Endodermal cell (in vitro differentiated cells): Measurements from ENCODE around the gene SIGLEC6. TPM values are rescaled to one million over a fixed set of nuclear protein-coding genes. Genes with fewer than 3 reads are reported as not detected.
A peak's percentile ranks its signal among the peaks of the same experiment; 100 is the strongest.

Source experiments
- DNase-seq: peaks from one replicate; pipeline ENCODE4 v3.0.0-alpha.2; 2017
- H3K27ac ChIP-seq: 2 replicates; pipeline ENCODE4 v1.5.1; 2013; ENCODE audit warnings: mild to moderate bottlenecking, low read depth, low read length, moderate library complexity
- H3K27me3 ChIP-seq: 2 replicates; pipeline ENCODE4 v1.6.1; 2013; ENCODE audit warnings: mild to moderate bottlenecking, low read length, moderate library complexity; ENCODE audit not compliant: insufficient read depth, control insufficient read depth, poor library complexity, severe bottlenecking
- H3K36me3 ChIP-seq: 2 replicates; pipeline ENCODE4 v1.7.0; 2013; ENCODE audit warnings: mild to moderate bottlenecking, low read length, moderate library complexity; ENCODE audit not compliant: control insufficient read depth, insufficient read depth
- H3K4me1 ChIP-seq: one replicate; pipeline ENCODE4 v1.7.0; 2013; ENCODE audit warnings: low read length; ENCODE audit not compliant: control insufficient read depth, insufficient read depth
- H3K4me3 ChIP-seq: 2 replicates; pipeline ENCODE4 v1.5.1; 2013; ENCODE audit warnings: mild to moderate bottlenecking, low read length, moderate library complexity
- H3K9ac ChIP-seq: 2 replicates; pipeline ENCODE4 v1.6.1; 2013; ENCODE audit warnings: mild to moderate bottlenecking, low read length, moderate library complexity; ENCODE audit not compliant: poor library complexity, severe bottlenecking; ENCODE audit errors: extremely low read depth
- H3K9me3 ChIP-seq: 2 replicates; pipeline ENCODE4 v1.6.1; 2013; ENCODE audit warnings: mild to moderate bottlenecking, low read length, moderate library complexity; ENCODE audit not compliant: control insufficient read depth
- H3K27ac Mint-ChIP-seq: 2 replicates; pipeline ENCODE4 v1.8.0; 2020; ENCODE audit warnings: mixed read lengths
- H3K27me3 Mint-ChIP-seq: 2 replicates; pipeline ENCODE4 v1.8.0; 2021; ENCODE audit warnings: mild to moderate bottlenecking, mixed read lengths; ENCODE audit not compliant: insufficient read depth
- H3K36me3 Mint-ChIP-seq: 2 replicates; pipeline ENCODE4 v1.8.0; 2020; ENCODE audit warnings: low read depth, mixed read lengths
- H3K4me1 Mint-ChIP-seq: 2 replicates; pipeline ENCODE4 v1.8.0; 2020; ENCODE audit warnings: mixed read lengths
- H3K4me3 Mint-ChIP-seq: 2 replicates; pipeline ENCODE4 v1.8.0; 2020; ENCODE audit warnings: mild to moderate bottlenecking, moderate library complexity, mixed read lengths
- H3K9me3 Mint-ChIP-seq: 2 replicates; pipeline ENCODE4 v1.8.0; 2020; ENCODE audit warnings: mild to moderate bottlenecking, mixed read lengths
- WGBS, 2 experiments: methylation state at CpG; one replicate each; pipeline versions ENCODE4 v1.1.5 to v1.1.7; 2013; ENCODE audit warnings: missing lambda C conversion rate in 2 of 2, mixed read lengths in 1 of 2; ENCODE audit not compliant: insufficient coverage in 1 of 2, insufficient read length in 1 of 2; 5-methylcytosine and 5-hydroxymethylcytosine counted together
- total RNA-seq, 2 donors: library from RNA; stranded (reverse); fragmentation: NEBNext Ultra II Directional in 1 of 2; extraction: Animal tissue kit (Norgen Biotek cat#: 25700) in 1 of 2; gene quantifications; 2 replicates in 1 of 2; 3 replicates in 1 of 2; pipeline ENCODE4 v1.2.1, GENCODE V29; 2021
- TF ChIP-seq, protein P1 (sequence below): fragments of 200-600 bp; sonication (generic); conservative IDR thresholded peaks from 2 replicates; pipeline ENCODE4 v1.5.0; 2021; ENCODE audit warnings: antibody characterized with exemption, mild to moderate bottlenecking

SIGLEC6 gene
- total RNA-seq, 2 donors from 2014 or later: 0.26 TPM; not detected in 1

DNA sequence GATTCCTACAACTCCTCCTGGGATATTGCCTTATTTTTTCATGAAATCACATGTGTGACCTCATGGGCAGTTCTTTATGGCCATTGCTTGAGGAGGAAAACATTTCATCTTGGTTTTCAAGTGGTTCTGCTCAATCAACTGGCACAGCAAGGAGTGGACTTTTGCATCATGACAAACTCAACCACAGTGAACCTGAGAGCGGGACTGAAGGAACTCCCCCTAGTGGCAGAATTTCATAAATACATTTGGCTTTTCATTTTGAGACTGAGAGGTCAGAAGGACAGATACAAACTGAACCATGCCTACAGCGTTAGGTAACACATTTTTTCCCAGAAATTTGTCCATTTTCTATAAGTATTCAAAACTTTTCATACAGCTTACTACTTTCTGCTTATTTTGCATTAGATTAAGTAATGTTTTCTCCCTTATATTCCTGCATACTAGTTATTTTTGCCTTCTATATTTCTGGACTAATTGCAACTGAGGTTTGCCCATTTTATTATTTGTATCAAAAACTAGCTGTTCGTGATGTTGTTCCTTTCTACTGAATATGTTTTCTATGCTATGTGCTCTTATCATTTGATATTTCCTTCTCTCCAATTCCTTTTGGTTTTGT lies 16.5 kb downstream of the SIGLEC6 start:
- no peak overlapping the region for H3K9ac ChIP-seq
- no peaks in the 10 kb centered on the region for H3K36me3 ChIP-seq
- H3K4me1 ChIP-seq: no peaks in the 10 kb centered on the region
- no peak overlapping the region for H3K4me3 ChIP-seq
- TF ChIP-seq, protein P1, sequence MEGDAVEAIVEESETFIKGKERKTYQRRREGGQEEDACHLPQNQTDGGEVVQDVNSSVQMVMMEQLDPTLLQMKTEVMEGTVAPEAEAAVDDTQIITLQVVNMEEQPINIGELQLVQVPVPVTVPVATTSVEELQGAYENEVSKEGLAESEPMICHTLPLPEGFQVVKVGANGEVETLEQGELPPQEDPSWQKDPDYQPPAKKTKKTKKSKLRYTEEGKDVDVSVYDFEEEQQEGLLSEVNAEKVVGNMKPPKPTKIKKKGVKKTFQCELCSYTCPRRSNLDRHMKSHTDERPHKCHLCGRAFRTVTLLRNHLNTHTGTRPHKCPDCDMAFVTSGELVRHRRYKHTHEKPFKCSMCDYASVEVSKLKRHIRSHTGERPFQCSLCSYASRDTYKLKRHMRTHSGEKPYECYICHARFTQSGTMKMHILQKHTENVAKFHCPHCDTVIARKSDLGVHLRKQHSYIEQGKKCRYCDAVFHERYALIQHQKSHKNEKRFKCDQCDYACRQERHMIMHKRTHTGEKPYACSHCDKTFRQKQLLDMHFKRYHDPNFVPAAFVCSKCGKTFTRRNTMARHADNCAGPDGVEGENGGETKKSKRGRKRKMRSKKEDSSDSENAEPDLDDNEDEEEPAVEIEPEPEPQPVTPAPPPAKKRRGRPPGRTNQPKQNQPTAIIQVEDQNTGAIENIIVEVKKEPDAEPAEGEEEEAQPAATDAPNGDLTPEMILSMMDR: peak; percentile 86
- no peak overlapping the region for H3K4me3 Mint-ChIP-seq
- no peak overlapping the region for H3K27ac Mint-ChIP-seq
- no peak overlapping the region for H3K27ac ChIP-seq
- 14 to 30% methylated on average over 2 to 3 of the region's 3 CpGs for WGBS, 2 experiments
- H3K27me3 ChIP-seq: peaks cover 23% of the 10 kb centered on the region
- H3K9me3 Mint-ChIP-seq: peaks cover 6% of the 10 kb centered on the region
- H3K36me3 Mint-ChIP-seq: no peaks in the 10 kb centered on the region
- no peaks in the 10 kb centered on the region for H3K9me3 ChIP-seq
- H3K4me1 Mint-ChIP-seq: no peaks in the 10 kb centered on the region
- no peak for DNase-seq
- peaks cover 30% of the 10 kb centered on the region for H3K27me3 Mint-ChIP-seq

DNA sequence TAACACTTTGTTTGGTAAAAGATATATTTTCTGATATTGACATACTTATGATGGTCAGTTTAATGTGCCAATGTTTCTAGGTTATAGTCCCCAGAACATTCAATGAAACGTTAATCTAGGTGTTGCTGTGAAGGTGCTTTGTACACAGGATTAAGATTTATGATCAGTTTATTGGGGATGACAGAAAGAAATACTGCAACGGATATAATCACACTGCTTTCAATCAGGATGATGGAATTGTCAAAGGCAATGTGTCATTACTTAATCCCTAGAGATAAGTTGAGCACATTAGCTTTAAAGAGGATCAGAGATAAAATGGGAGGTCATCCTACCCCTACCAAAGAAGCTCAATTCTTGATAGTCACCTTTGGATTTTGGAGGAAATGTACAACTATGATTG lies 17.5 kb downstream of the SIGLEC6 start:
- Histone ChIP-seq H3K4me3 (no peak overlapping the region), H3K27ac (no peak overlapping the region), H3K9me3 (no peaks in the 10 kb centered on the region), H3K27me3 (peaks cover 23% of the 10 kb centered on the region), H3K4me1 (no peaks in the 10 kb centered on the region), H3K9ac (no peak overlapping the region), H3K36me3 (no peaks in the 10 kb centered on the region)
- H3K36me3 Mint-ChIP-seq: no peaks in the 10 kb centered on the region
- TF ChIP-seq, protein P1: no peak
- peaks cover 6% of the 10 kb centered on the region for H3K9me3 Mint-ChIP-seq
- H3K4me1 Mint-ChIP-seq: no peaks in the 10 kb centered on the region
- no peak overlapping the region for H3K4me3 Mint-ChIP-seq
- no peak overlapping the region for H3K27ac Mint-ChIP-seq
- peaks cover 30% of the 10 kb centered on the region for H3K27me3 Mint-ChIP-seq
- 35 to 45% methylated on average over 2 of the region's 2 CpGs for WGBS, 2 experiments
- no peak for DNase-seq

DNA sequence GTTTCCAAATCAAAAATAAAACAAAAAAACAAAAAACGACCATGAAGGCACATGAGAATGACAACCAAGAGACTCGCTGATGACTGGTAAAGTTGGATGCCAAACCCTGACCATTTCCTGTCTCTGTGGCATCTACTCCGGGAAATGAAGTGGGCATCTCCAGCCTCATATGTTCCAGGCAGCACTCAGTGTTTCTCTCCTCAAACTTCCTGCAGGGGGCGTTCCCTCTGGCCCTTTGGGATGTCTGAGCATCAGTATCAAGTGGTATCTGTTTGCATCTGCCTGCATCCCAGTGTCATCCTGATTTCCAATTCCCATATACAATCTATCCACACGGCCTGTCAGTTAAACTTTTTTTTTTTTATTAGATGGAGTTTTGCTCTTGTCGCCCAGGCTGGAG lies 20.1 kb downstream of the SIGLEC6 start:
- DNase-seq: peak; percentile 75
- Histone ChIP-seq H3K36me3 (no peaks in the 10 kb centered on the region), H3K9me3 (no peaks in the 10 kb centered on the region), H3K27ac (no peak overlapping the region), H3K9ac (no peak overlapping the region), H3K4me3 (no peak overlapping the region), H3K4me1 (no peaks in the 10 kb centered on the region), H3K27me3 (peaks cover 23% of the 10 kb centered on the region)
- TF ChIP-seq, protein P1: peak; percentile 82
- H3K27me3 Mint-ChIP-seq: peaks cover 34% of the 10 kb centered on the region
- H3K4me1 Mint-ChIP-seq: no peaks in the 10 kb centered on the region
- no peak overlapping the region for H3K4me3 Mint-ChIP-seq
- no peaks in the 10 kb centered on the region for H3K36me3 Mint-ChIP-seq
- no peaks in the 10 kb centered on the region for H3K9me3 Mint-ChIP-seq
- WGBS, 2 experiments: 18 to 20% methylated on average over 4 to 5 of the region's 6 CpGs
- H3K27ac Mint-ChIP-seq: no peak overlapping the region
